GM08714 (cell line): Measurements from ENCODE around the gene TNP2.

Source experiments
- H3K4me3 ChIP-seq: fragments of 200-500 bp; sonication (Bioruptor generic); 2 replicates; pipeline ENCODE4 v1.5.1; 2014; ENCODE audit warnings: mild to moderate bottlenecking, low read length, inconsistent platforms
- ZNF274 ChIP-seq: IDR thresholded peaks from 2 replicates; pipeline ENCODE4 v1.6.1; 2012; ENCODE audit warnings: mild to moderate bottlenecking, low read depth, low read length

The TNP2 gene

DNA sequence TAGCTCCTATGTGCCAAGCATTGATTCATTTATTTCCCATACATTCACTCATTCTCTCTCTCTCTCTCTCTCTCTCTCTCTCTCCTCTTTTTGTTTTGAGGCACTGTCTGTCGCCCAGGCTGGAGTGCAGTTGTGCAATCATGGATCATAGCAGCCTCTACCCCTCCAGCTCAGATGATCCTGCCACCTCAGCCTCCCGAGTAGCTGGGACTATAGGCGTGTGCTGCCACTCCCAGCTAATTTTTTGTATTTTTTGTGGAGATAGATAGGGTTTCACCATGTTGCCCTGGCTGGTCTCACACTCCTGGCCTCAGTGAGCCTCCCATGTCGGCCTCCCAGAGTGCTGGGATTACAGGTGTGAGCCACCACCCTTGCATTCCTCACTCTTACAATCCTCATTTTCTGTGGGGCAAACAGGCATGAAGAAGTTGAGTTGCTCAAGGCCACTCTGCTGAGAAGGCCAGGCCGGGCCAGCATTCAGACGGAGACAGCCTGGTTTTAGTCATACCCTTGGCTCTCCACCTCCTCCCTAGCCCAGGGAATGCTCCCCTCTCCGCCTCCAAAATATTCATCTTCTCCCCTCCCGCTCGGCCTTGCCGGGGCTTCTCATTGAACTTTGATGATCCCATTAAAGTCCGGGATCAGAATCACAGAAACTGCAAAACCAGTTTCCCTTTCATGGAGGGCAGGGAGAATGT is 7.9 kb upstream of the TNP2 start:
- no peak overlapping the region for H3K4me3 ChIP-seq
- TF ChIP-seq ZNF274 = no peak

DNA sequence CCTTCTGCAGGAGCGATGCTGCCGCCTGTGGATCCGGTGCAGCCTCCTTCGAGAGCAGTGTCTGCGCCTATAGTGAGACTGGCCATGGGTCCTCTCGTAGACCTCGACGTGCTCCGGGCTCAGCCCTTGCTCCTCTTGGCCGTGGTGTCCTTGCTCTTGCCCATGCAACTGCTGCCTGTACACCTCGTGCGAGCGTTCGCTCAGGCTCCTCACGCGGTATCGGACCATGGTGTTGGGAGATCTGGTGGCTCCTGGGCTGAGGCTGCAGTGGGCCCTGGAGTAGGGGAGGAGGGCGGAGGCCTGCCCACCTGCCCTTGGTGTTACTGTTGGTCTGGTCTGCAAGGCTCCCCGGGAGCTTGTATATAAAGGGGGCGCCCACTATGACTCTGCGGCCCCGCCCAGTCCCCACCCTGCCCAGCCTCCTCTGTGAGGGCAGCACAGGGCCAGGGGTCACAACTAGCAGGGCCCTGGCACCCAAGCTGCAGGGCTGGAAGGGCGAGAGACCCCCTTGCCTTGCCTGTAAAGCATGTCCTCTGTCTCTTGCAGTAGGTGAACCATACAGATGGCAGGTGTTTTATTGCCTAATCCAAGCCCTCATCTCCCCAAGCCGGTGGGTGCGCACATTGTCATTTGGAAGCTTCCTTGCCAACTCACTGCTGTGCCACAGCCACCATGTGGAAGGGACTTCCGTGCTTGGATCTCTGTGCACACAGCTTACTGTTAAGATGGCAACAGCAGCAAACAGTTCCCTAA is 7.2 kb upstream of the TNP2 start, which contains the start of gene PRM2:
Gene PRM2 (minus strand): TSS at position 338 of the 753 bp plus-strand sequence. CDS start 110 bp downstream, at position 228.
- H3K4me3 ChIP-seq = no peak within 1 kb of the TSS
- no peak for TF ChIP-seq ZNF274

DNA sequence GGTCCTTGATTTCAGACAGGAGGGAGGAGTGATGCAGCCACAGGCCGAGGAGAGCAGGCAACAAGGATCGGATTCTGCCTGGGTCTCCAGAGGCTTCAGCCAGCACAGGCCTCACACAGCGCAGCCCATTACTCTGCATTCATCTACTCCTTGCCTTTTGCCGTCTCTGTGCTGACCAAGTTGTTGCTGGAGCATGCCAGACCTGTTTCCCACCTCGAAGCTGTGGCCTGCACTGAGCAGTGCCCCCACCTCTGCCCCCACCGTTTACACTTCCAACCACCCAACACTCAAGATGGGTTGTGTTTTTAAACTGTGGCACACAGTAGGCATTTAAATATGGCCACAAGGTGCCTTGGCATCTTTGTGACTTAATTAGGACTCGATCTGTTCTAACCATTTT is 5.8 kb upstream of the TNP2 start:
- TF ChIP-seq ZNF274 = no peak
- no peak overlapping the region for H3K4me3 ChIP-seq

DNA sequence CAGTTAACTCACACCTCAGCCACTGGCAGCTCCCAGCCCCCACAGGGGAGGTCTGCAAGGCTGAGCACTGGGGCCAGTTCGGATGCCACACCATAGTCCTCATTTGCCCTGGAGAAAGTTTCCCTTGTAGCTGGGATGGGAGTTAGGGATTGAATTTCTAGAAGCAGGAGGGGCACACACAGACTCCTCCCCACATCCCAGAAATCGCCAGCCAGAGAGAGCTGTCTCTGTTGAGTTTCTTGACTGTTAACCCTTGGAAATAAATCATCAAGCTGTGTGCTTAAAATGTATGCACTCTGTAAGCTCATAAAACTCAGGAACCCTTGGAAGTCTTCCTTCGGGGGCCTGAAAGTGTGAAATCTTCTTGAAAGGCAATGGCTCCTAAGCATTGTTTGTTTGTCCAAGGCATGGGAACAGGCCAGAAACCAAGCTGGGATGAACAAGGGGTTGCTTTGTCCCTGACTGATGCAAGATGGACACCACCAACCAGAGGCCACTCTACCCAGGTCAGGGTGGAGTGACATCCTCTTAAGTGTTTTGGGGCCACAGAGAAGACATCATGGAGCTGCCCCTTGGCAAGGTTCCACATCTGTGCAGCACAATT is 4.7 kb upstream of the TNP2 start:
- no peak for TF ChIP-seq ZNF274
- no peak overlapping the region for H3K4me3 ChIP-seq

DNA sequence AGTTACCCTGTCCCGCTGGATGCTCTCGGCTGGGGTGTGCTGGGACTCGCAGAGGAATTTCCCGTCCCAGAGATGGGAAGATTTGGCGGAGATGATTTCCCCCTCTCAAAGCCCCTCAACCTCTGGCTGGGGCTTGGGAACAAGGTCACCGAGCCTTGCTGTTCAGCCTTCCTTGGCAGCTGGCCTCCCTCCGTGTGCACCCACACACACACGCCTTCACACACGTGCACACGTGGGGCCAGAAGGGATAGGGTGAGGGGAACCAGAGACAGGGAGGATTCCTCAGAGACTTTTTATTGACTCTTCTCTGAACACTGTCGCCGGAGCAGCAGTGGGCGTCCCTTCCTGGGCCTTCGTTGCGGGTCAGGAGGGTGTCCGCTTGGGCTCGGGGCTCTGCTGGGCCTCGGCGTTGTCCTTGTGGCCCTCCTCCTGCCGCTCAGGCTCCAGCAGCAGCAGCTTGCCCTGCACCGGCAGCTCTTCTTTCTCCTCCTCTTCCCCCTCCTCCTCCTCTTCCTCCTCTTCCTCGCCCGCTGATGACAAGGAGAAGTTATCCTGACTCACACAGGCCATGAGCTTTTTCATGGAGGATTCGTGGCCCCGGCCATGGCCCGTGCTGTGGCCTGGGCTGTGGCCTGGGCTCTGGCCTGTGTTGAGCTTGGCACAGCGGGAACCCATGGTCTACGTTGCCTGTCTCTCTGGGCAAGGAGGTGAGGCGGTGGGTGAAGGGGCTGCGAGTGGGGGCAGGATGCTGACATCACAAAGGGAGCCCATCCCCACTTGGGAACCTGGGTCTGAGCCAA is 4.0 kb upstream of the TNP2 start, which contains the start of gene PRM3:
Gene PRM3 (minus strand): TSS at position 709 of the 800 bp plus-strand sequence. CDS start 34 bp downstream, at position 675.
- H3K4me3 ChIP-seq = no peak within 1 kb of the TSS
- TF ChIP-seq ZNF274 = no peak

DNA sequence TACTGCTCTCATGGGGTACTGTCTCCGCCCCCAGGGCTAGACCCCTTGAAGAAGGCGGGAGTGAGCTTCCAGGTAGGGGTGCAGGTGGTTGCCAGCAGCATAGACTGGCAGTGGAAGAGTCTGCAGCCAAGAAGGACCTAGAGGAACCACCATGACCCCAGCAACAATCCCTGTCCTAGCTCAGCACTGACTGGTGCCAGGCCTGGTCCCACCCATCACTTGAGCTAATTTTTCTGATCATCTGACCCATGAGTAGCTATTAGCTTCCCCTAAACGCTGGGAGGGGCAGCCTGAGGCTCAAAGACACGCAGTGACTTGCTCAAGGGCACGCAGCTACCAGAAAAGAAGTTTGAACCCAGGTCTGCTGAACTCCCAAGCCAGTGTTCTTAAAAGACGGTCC is 3.4 kb upstream of the TNP2 start:
- no peak for TF ChIP-seq ZNF274
- no peak overlapping the region for H3K4me3 ChIP-seq

DNA sequence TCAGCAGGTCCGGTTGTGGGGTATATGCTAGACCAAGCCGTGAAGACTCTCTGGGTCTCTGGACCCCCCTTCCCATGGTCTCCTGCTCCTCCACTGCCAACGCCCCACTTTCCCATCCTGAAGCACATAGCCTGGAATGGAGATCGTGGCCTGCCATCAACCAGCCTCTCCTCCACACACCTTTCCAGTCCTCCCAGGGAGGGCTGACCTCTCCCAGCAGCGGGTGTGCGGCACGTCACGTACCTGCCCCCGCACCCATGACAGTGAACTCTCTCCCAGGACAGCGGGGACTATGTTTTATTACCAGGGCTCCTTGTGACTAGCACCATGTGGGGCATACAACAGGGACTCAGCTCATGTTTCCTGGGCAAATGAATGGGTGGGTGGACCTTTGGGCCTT is 2.5 kb upstream of the TNP2 start:
- no peak for TF ChIP-seq ZNF274
- no peak overlapping the region for H3K4me3 ChIP-seq

DNA sequence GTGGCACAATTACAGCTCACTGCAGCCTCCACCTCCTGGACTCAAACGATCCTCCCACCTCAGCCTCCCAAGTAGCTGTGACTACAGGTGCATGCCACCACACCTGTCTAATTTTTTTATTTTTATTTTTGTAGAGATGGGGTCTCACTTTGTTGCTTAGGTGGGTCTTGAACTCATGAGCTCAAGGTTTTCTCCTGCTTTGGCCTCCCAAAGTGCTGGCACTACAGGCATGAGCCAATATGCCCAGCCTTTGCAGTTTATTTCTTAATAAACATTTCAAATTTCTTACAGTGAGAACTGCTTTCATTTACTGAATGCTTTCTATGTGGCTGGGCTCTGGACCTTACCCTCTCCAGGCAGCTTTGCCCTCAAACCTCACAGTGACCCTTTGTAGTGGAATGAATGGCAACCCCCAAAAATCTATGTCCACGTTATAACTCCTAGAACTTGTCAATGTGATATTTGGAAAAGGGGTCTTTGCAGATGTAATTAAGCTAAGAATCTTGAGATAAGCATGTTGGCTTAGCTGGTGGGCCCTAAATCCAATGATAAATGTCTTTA is 1.6 kb upstream of the TNP2 start:
- H3K4me3 ChIP-seq = no peak overlapping the region
- no peak for TF ChIP-seq ZNF274

DNA sequence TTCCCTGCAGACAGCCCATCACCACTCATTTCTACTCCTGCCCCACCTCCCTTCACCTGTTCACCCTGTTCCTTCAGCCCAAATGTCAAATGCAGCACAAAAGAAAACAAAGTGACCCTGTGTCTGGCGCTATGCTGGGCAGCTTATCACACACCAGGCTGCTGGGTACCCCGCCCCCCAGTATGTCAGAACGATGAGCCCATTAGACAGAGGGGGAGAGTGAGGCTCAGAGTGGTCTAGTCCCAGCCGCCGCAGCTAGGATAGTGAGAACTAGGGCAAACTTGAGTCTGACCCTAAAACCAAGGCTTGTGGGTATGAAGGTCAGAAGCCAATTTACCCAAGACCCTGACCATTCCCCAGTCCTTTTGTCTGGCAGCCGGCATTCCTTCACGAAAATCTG is 4.0 kb downstream of the TNP2 start:
- no peak overlapping the region for H3K4me3 ChIP-seq
- no peak for TF ChIP-seq ZNF274

DNA sequence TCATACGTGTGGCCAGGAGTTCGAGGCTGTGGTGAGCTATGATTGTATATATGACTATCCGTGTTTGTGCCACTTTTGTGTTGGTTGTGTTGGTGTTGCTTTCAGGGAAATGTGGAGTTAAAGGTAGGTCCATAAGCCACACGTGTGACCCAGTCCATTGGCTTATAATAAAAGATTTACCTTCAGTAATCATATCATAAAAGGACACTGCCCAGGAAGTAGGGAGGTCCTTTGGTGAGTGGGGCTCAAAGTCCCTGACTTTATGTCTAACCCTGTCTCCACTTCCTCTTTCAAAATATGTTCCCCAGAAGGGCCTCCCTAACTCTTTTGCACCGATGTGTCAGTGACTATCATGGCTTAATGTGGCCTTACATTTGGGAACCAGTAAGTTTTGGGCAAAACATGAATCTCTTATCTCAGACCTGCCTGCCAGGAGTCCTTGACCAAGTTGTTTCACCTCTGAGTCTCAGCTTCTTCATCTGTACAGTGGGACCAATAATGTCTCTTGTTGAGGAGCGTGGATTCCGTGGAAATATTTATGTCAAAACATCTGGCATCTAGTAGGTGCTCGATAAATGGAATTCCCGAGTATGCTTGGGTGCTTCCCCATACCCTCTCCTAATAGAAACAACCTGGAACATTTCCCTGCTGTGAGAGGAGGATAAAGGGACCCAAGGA is 4.8 kb downstream of the TNP2 start:
- no peak overlapping the region for H3K4me3 ChIP-seq
- no peak for TF ChIP-seq ZNF274

DNA sequence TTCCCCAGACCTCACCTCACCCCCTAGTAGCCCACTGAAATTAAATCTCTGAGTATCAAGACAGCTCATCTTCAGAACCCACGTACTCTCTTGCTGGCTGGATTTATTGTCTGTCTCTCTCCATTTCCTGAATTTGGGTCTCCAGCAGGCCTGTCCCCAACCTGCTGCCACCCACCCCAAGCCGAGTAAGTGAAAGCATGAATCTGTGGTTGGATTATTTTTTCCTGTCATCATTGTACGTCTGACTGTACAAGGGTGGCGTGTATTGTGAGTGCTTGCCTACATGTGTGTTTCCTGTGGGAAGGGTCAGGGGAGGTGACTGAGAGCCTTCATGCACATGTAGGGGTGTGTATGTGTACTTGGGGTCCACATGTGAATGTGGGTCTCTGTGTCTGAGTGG is 5.4 kb downstream of the TNP2 start:
- TF ChIP-seq ZNF274 = no peak
- no peak overlapping the region for H3K4me3 ChIP-seq

DNA sequence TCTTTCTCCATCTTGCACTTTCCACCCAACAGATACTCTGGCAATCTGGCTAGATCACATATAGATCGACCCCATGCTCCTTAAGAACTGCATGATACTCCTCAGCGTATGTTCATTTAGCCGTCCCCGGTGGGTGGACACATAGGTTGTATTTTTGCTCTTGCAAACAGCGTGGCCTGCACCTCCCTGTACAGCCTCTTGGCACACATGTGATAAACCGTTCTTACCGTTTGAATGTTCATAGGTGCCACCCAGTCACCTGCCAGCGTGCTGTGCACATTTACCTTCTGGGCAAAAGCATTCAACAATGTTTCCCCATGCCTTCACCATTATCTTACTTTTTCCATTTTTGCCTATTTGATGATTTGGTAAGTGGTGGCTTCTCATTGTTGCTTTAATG is 6.2 kb downstream of the TNP2 start:
- no peak overlapping the region for H3K4me3 ChIP-seq
- no peak for TF ChIP-seq ZNF274

DNA sequence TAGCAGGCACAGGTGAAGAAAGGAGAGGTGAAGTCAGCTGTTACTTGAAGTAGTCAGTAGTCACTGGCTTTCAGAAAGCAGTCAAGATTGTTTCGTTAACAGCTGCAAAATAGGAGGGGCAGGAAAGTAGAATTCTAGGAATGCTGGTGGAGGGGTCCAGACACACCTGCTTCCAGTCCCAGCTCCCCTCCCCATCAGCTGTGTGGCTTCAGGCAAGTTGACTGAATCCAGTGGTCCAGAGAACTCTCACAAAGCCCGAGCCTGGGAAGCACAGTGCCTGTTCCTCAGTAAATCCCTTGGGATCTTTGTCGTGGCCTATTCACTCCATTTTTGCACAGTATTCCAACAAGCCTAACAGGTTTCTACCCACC is 8.5 kb downstream of the TNP2 start:
- H3K4me3 ChIP-seq = no peak overlapping the region
- TF ChIP-seq ZNF274 = no peak
